B cell (primary cell): ENCODE data around the gene CNPPD1. TPM values are rescaled to one million over a fixed set of nuclear protein-coding genes. Genes with fewer than 3 reads are reported as not detected.

Experiments used
- ATAC-seq: fragments of 200-7000 bp; cut with Tn5 transposase; one replicate; pipeline ENCODE4 v1.10.0; 2021; ENCODE audit warnings: low read depth, mild to moderate bottlenecking, moderate number of reproducible peaks, moderate library complexity
- CTCF ChIA-PET: fragments of 350-600 bp; sonication (Branson Sonifier 250); formaldehyde crosslinking; loops from one replicate; lab custom pipeline; 2021; ENCODE audit warnings: antibody characterized with exemption, inconsistent platforms; lab: Charles Lee
- POLR2A ChIA-PET: fragments of 350-600 bp; sonication (Branson Sonifier 250); formaldehyde crosslinking; loops from one replicate; lab custom pipeline; 2021; ENCODE audit warnings: antibody characterized with exemption; lab: Charles Lee
- DNase-seq: peaks from one replicate; pipeline ENCODE4 v3.0.0; 2013
- H2AFZ ChIP-seq: 2 replicates; pipeline ENCODE4 v1.6.1; 2012; ENCODE audit warnings: mild to moderate bottlenecking, low read depth, low read length; ENCODE audit not compliant: insufficient read depth, poor library complexity, severe bottlenecking
- H3K27ac ChIP-seq, 2 donors: 1 replicate in 1 of 2; 2 replicates in 1 of 2; pipeline ENCODE4 v1.5.1; 2012 to 2013; ENCODE audit warnings: low read length in 2 of 2, mild to moderate bottlenecking in 2 of 2, moderate library complexity in 1 of 2
- H3K27me3 ChIP-seq, 4 experiments: fragments of 200-600 bp in 1 of 4; sonication (generic) in 1 of 4; replicated peaks in 1 of 4; 1 replicate in 2 of 4; 2 replicates in 2 of 4; pipeline versions ENCODE4 v1.6.1 to v1.7.0; 2013 to 2016; ENCODE audit warnings: low read length in 3 of 4, mild to moderate bottlenecking in 2 of 4, mixed read lengths in 1 of 4, moderate library complexity in 1 of 4; ENCODE audit not compliant: insufficient read depth in 4 of 4, control insufficient read depth in 3 of 4; ENCODE audit errors: control extremely low read depth in 1 of 4
- H3K36me3 ChIP-seq, 2 experiments: replicated peaks in 1 of 2; 1 replicate in 1 of 2; 2 replicates in 1 of 2; pipeline versions ENCODE4 v1.6.1 to v1.7.1; 2013; ENCODE audit warnings: low read length in 1 of 2; ENCODE audit not compliant: insufficient read depth in 2 of 2, control insufficient read depth in 1 of 2; ENCODE audit errors: control extremely low read depth in 1 of 2, extremely low read depth in 1 of 2
- H3K4me1 ChIP-seq, 2 donors: fragments of 200-600 bp in 1 of 2; sonication (generic) in 1 of 2; 1 replicate in 1 of 2; 2 replicates in 1 of 2; pipeline versions ENCODE4 v1.5.1 to v1.6.1; 2013 to 2017; ENCODE audit warnings: low read length in 2 of 2; ENCODE audit not compliant: control insufficient read depth in 2 of 2, insufficient read depth in 2 of 2
- H3K4me2 ChIP-seq: replicated peaks from 2 replicates; pipeline ENCODE3; 2012; ENCODE audit warnings: mild to moderate bottlenecking, low read depth, low read length; ENCODE audit not compliant: poor library complexity, severe bottlenecking
- H3K4me3 ChIP-seq, 5 experiments: fragments of 200-600 bp in 1 of 5; sonication (generic) in 1 of 5; 1 replicate in 3 of 5; 2 replicates in 2 of 5; pipeline versions ENCODE4 v1.5.1 to v1.7.0; 2011 to 2016; ENCODE audit warnings: low read length in 4 of 5, mild to moderate bottlenecking in 4 of 5, low read depth in 2 of 5, control low read depth in 1 of 5, moderate library complexity in 1 of 5; ENCODE audit not compliant: insufficient read depth in 1 of 5; ENCODE audit errors: control extremely low read depth in 1 of 5, extremely low read depth in 1 of 5
- H3K79me2 ChIP-seq: fragments of 200-600 bp; sonication (generic); one replicate; pipeline ENCODE4 v1.6.0; 2016; ENCODE audit warnings: low read length; ENCODE audit not compliant: control insufficient read depth, insufficient read depth
- H3K9ac ChIP-seq: fragments of 200-600 bp; sonication (generic); 2 replicates; pipeline ENCODE4 v1.6.1; 2017; ENCODE audit warnings: mild to moderate bottlenecking, low read length, moderate library complexity
- H3K9me3 ChIP-seq, 3 donors: one replicate each; pipeline versions ENCODE4 v1.6.1 to v1.7.1; 2013; ENCODE audit warnings: low read length in 2 of 3; ENCODE audit not compliant: control insufficient read depth in 2 of 3, insufficient read depth in 1 of 3; ENCODE audit errors: control extremely low read depth in 1 of 3
- H4K20me1 ChIP-seq: 2 replicates; pipeline ENCODE4 v1.6.0; 2012; ENCODE audit warnings: mild to moderate bottlenecking, low read length; ENCODE audit not compliant: insufficient read depth, control insufficient read depth, poor library complexity, severe bottlenecking
- H3K27ac Mint-ChIP-seq: one replicate; pipeline ENCODE4 v1.8.0; 2021; ENCODE audit warnings: mixed read lengths
- H3K27me3 Mint-ChIP-seq: one replicate; pipeline ENCODE4 v1.8.0; 2021; ENCODE audit warnings: mixed read lengths
- H3K4me1 Mint-ChIP-seq: one replicate; pipeline ENCODE4 v1.8.0; 2021; ENCODE audit warnings: mixed read lengths
- H3K4me3 Mint-ChIP-seq: one replicate; pipeline ENCODE4 v1.8.0; 2021; ENCODE audit warnings: mixed read lengths
- H3K9me3 Mint-ChIP-seq: one replicate; pipeline ENCODE4 v1.8.0; 2022; ENCODE audit warnings: mixed read lengths; ENCODE audit not compliant: insufficient read depth
- CTCF ChIP-seq: fragments of 200-600 bp; IDR thresholded peaks from one replicate; pipeline ENCODE4 v1.8.0; 2022; ENCODE audit warnings: antibody characterized with exemption, mild to moderate bottlenecking
- EZH2 ChIP-seq: IDR thresholded peaks from 2 replicates; pipeline ENCODE4 v1.6.1; 2012; ENCODE audit warnings: borderline replicate concordance, low read depth, mild to moderate bottlenecking, moderate library complexity, low read length; ENCODE audit not compliant: insufficient read depth, poor library complexity, severe bottlenecking
- WGBS: methylation state at CpG from one replicate; pipeline ENCODE4 v1.1.5; 2013; ENCODE audit warnings: missing lambda C conversion rate; ENCODE audit not compliant: insufficient coverage; 5-methylcytosine and 5-hydroxymethylcytosine counted together
- intact Hi-C: fragments of 100-400 bp; cut with micrococcal nuclease; formaldehyde crosslinking; loops from one replicate; pipeline ENCODE4 v1.10.0; 2022
- polyA plus RNA-seq: library from polyadenylated mRNA; depleted of rRNA; stranded (reverse); fragments of >200 nt; gene quantifications from 2 replicates; pipeline ENCODE4 v1.2.3, GENCODE V29; 2012
- total RNA-seq, 2 donors: library from RNA; stranded (reverse); fragments of 120-200 nt in 1 of 2; gene quantifications; 1 replicate in 1 of 2; 2 replicates in 1 of 2; pipeline versions ENCODE4 v1.2.3 to v1.2.4, GENCODE V29; 2013 to 2022

The CNPPD1 gene
- total and polyA plus RNA-seq, 2 donors (not counting 1 experiment from before 2014, with no cell fraction given) = 150 to 159 TPM

- Histone ChIP-seq H3K27me3 (no peaks in the 10 kb centered on the region), H3K4me3 (no peak overlapping the region), H3K79me2 (peaks cover 16% of the 10 kb centered on the region), H3K9me3 (no peaks in the 10 kb centered on the region), H3K36me3 (peaks cover 2 to 35% of the 10 kb centered on the region in 2 experiments), H4K20me1 (peaks cover 8% of the 10 kb centered on the region), H3K9ac (no peak overlapping the region), H3K4me2 (no peak overlapping the region), H3K4me1 (peaks cover 5 to 9% of the 10 kb centered on the region in 2 donors), H2AFZ (no peak overlapping the region), H3K27ac (no peak overlapping the region)
- TF ChIP-seq CTCF = peak; percentile 87
- no peak for TF ChIP-seq EZH2
- CTCF ChIA-PET = interaction anchor here (0.6 to 9.9 kb wide), 31 partner anchors 9 to 303 kb away, joined by 3 to 117 read pairs (median 4); partner anchors contain the start of genes CNPPD1, IHH and ZFAND2B
- POLR2A ChIA-PET = interaction anchor here (1.1 kb wide), 1 partner anchor 97 kb away, joined by 4 read pairs; no protein-coding TSS in a partner anchor
- no peak overlapping the region for H3K27ac Mint-ChIP-seq
- 0% methylated on average over 1 of the region's 4 CpGs for WGBS
- DNase-seq (peak; percentile 74), ATAC-seq (no peak)
- peaks cover 9% of the 10 kb centered on the region for H3K4me1 Mint-ChIP-seq
- H3K9me3 Mint-ChIP-seq = no peaks in the 10 kb centered on the region
- H3K27me3 Mint-ChIP-seq = no peaks in the 10 kb centered on the region
- H3K4me3 Mint-ChIP-seq = no peak overlapping the region
- intact Hi-C loops = loop anchor here (1.0 kb wide), 2 partner anchors 97 to 174 kb away; no protein-coding TSS in a partner anchor
Observed at GRCh38 chr2:219155054-219155644, 21.6 kb downstream of the CNPPD1 start.

GRCh38 chr2:219149667-219150066, 27.1 kb downstream of the CNPPD1 start:
- Mint-ChIP-seq H3K27me3 (no peaks in the 10 kb centered on the region), H3K27ac (no peak overlapping the region), H3K4me3 (no peak overlapping the region), H3K4me1 (no peaks in the 10 kb centered on the region), H3K9me3 (no peaks in the 10 kb centered on the region)
- no peak for TF ChIP-seq EZH2
- no peak for TF ChIP-seq CTCF
- H3K4me2 ChIP-seq = no peak overlapping the region
- H3K27me3 ChIP-seq = no peaks in the 10 kb centered on the region
- no peaks in the 10 kb centered on the region for H3K9me3 ChIP-seq
- peaks cover 13% of the 10 kb centered on the region for H4K20me1 ChIP-seq
- no peak overlapping the region for H2AFZ ChIP-seq
- H3K4me1 ChIP-seq = no peaks in the 10 kb centered on the region
- H3K79me2 ChIP-seq = peaks cover 10% of the 10 kb centered on the region
- no peak for ATAC-seq
- intact Hi-C loops = no loop called here
- no peak overlapping the region for H3K9ac ChIP-seq
- no peak overlapping the region for H3K4me3 ChIP-seq
- POLR2A ChIA-PET = no interaction called here
- peaks cover 11 to 56% of the 10 kb centered on the region in 2 experiments for H3K36me3 ChIP-seq
- DNase-seq = no peak
- CTCF ChIA-PET = interaction anchor here (1.5 to 9.9 kb wide), 3 partner anchors 9 to 122 kb away, joined by 3 to 117 read pairs (median 99); partner anchors contain the start of gene IHH
- H3K27ac ChIP-seq = no peak overlapping the region
- WGBS = 100% methylated on average over 1 of the region's 1 CpG
